Calu3 (cell line): Measurements from ENCODE around the gene KRTAP4-4. TPM values are rescaled to one million over a fixed set of nuclear protein-coding genes. Genes with fewer than 3 reads are reported as not detected.

Experiments used
- BruUV-seq: library from RNA; stranded (reverse); fragments of 400-500 nt; replicated peaks from 2 replicates; lab custom pipeline; 2021; lab: Mats Ljungman, UMichigan
- CTCF ChIA-PET: fragments of 300-600 bp; sonication (Branson Sonifier 250); formaldehyde crosslinking; loops from one replicate; lab custom pipeline; 2022; ENCODE audit warnings: antibody characterized with exemption; lab: Charles Lee
- DNase-seq: peaks from one replicate; pipeline ENCODE4 v3.0.0; 2022
- H3K27ac Mint-ChIP-seq: one replicate; pipeline ENCODE4 v1.8.0; 2022; ENCODE audit warnings: mixed read lengths; ENCODE audit not compliant: unreplicated experiment
- H3K27me3 Mint-ChIP-seq: one replicate; pipeline ENCODE4 v1.8.0; 2022; ENCODE audit warnings: mixed read lengths; ENCODE audit not compliant: unreplicated experiment
- H3K36me3 Mint-ChIP-seq: one replicate; pipeline ENCODE4 v1.8.0; 2022; ENCODE audit warnings: mild to moderate bottlenecking, moderate library complexity, mixed read lengths; ENCODE audit not compliant: insufficient read depth, unreplicated experiment
- H3K4me1 Mint-ChIP-seq: one replicate; pipeline ENCODE4 v1.8.0; 2022; ENCODE audit warnings: mild to moderate bottlenecking, low read depth, mixed read lengths; ENCODE audit not compliant: unreplicated experiment
- H3K4me3 Mint-ChIP-seq: one replicate; pipeline ENCODE4 v1.8.0; 2022; ENCODE audit warnings: mild to moderate bottlenecking, low read depth, moderate library complexity, mixed read lengths; ENCODE audit not compliant: unreplicated experiment
- H3K9me3 Mint-ChIP-seq: one replicate; pipeline ENCODE4 v1.8.0; 2022; ENCODE audit warnings: low read depth, mixed read lengths; ENCODE audit not compliant: unreplicated experiment
- intact Hi-C: fragments of 100-400 bp; cut with micrococcal nuclease; formaldehyde crosslinking; loops from one replicate; pipeline ENCODE4 v1.10.0; 2022; ENCODE audit not compliant: unreplicated experiment
- total RNA-seq: library from RNA; stranded (reverse); gene quantifications from 2 replicates; pipeline ENCODE4 v1.2.3, GENCODE V29; 2022
- TF ChIP-seq, protein P1 (sequence below): fragments of 200-600 bp; IDR thresholded peaks from one replicate; pipeline ENCODE4 v1.8.0; 2022; ENCODE audit warnings: antibody characterized with exemption; ENCODE audit not compliant: unreplicated experiment

Gene KRTAP4-4
- total RNA-seq, 1 experiment from 2014 or later = not detected

DNA sequence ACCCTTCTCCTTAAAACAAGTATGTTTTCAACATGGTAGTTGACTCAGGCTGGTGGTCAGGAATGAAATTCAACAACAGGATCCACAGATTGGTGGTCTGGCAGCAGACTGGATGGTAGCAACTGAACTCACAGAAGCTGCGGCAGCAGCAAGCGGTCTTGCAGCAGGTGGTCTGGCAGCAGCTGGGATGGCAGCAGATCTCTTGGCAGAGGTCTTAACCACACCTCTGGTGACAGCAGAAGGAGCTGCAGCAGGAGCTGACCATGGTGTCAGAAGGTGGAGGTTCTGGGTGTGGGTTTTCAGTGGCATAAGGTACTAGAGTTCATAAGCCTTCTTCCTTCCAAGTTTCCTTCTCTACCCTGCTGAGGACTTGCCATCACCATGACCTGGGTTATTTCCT lies 26.3 kb upstream of the KRTAP4-4 start:
- CTCF ChIA-PET = no interaction called here
- TF ChIP-seq, protein P1, sequence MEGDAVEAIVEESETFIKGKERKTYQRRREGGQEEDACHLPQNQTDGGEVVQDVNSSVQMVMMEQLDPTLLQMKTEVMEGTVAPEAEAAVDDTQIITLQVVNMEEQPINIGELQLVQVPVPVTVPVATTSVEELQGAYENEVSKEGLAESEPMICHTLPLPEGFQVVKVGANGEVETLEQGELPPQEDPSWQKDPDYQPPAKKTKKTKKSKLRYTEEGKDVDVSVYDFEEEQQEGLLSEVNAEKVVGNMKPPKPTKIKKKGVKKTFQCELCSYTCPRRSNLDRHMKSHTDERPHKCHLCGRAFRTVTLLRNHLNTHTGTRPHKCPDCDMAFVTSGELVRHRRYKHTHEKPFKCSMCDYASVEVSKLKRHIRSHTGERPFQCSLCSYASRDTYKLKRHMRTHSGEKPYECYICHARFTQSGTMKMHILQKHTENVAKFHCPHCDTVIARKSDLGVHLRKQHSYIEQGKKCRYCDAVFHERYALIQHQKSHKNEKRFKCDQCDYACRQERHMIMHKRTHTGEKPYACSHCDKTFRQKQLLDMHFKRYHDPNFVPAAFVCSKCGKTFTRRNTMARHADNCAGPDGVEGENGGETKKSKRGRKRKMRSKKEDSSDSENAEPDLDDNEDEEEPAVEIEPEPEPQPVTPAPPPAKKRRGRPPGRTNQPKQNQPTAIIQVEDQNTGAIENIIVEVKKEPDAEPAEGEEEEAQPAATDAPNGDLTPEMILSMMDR = no peak
- no TSS peak for BruUV-seq
- H3K4me3 Mint-ChIP-seq = no peak overlapping the region
- peaks cover 10% of the 10 kb centered on the region for H3K27me3 Mint-ChIP-seq
- no peak for DNase-seq
- H3K27ac Mint-ChIP-seq = no peak overlapping the region
- no peaks in the 10 kb centered on the region for H3K36me3 Mint-ChIP-seq
- peaks cover 18% of the 10 kb centered on the region for H3K4me1 Mint-ChIP-seq
- H3K9me3 Mint-ChIP-seq = no peaks in the 10 kb centered on the region
- intact Hi-C loops = no loop called here

DNA sequence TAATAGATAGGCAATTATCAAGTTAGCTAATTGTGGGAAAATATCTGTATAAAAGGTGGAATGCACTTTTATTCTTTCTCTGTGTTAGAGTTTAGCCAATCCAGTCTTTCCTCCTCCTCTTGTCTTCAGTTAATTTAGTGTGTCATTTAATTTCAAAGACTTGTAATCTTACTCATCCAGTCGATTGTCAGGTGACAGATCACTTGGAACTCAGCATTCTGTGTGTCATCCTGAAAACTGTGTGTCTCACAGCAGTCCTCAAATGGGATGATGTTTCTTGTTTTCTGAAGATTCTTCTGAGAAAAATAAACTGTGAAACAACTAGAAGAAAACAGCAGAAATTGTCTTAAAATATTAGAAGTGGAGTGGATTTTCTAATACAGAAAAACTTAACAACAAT lies 24.5 kb upstream of the KRTAP4-4 start:
- Mint-ChIP-seq H3K27ac (no peak overlapping the region), H3K4me1 (peaks cover 18% of the 10 kb centered on the region), H3K27me3 (peaks cover 2% of the 10 kb centered on the region), H3K4me3 (no peak overlapping the region), H3K9me3 (no peaks in the 10 kb centered on the region), H3K36me3 (no peaks in the 10 kb centered on the region)
- no TSS peak for BruUV-seq
- TF ChIP-seq, protein P1 = no peak
- CTCF ChIA-PET = interaction anchor here (1.1 kb wide), 1 partner anchor 29 kb away, joined by 4 read pairs; no protein-coding TSS in a partner anchor
- intact Hi-C loops = no loop called here
- no peak for DNase-seq

DNA sequence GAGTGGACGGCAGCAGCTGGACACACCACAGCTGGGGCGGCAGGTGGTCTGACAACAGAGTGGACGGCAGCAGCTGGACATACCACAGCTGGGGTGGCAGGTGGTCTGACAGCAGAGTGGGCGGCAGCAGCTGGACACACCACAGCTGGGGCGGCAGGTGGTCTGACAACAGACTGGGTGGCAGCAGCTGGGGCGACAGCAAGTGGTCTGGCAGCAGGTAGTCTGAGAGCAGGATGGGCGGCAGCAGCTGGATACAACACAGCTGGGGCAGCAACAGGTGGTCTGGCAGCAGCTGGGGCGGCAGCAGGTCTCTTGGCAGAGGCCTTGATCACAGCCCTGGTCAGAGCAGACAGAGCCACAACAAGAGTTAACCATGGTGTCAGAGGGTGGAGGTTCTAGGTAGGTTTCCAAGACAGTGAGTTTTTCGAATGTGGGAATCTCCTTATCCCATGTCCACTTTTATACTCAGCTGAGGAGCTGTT lies 24.0 kb upstream of the KRTAP4-4 start, which contains the start of gene KRTAP4-1:
Gene KRTAP4-1 (minus strand): TSS at position 432 of the 482 bp plus-strand sequence. CDS start 57 bp downstream, at position 375.
- H3K27ac Mint-ChIP-seq = no peak within 1 kb of the TSS
- DNase-seq = no peak
- no peaks in the 10 kb centered on the region for H3K9me3 Mint-ChIP-seq
- no TSS peak for BruUV-seq
- TF ChIP-seq, protein P1 = no peak
- CTCF ChIA-PET = no interaction called here
- no peak within 1 kb of the TSS for H3K4me3 Mint-ChIP-seq
- H3K36me3 Mint-ChIP-seq = no peaks in the 10 kb centered on the region
- no peaks in the 10 kb centered on the region for H3K27me3 Mint-ChIP-seq
- intact Hi-C loops = no loop called here
- peaks cover 22% of the 10 kb centered on the region for H3K4me1 Mint-ChIP-seq

DNA sequence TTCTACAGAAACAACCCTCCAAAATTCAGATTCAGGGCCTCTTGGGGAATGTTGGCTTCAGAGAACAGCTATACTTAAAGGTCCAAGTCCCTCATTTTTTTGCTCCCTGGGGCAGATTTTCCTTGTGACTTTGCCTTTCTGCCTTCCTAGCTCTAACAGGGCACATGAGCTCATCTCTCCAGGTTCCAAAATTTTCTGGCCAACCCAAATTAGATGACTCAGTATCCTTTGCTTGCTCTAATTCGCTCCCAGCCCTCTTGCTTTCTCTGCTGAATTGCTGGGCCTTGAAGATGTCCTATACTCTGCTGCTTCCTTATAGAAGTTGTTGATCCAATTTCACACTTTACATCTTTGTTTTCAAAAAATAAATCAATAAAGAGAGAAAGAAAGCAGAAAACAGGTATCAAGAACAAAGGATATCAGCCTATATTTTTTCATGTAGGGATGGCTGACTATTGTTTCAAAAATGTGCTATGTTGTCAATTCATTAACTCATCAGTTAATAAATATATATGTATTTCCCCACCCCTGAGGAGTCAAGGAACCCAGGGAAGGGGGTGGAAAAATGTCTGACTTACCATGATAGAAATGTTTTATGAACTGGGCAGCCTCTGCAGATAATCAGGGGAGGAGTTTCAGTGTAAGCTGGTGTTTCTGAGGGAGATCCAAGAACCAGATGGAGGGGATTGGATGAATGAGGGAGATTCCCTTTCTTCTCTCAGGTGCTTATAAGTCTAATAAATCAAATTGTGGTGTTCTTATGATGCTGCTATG lies 18.5 kb upstream of the KRTAP4-4 start:
- Mint-ChIP-seq H3K27ac (no peak overlapping the region), H3K4me1 (peaks cover 25% of the 10 kb centered on the region), H3K36me3 (no peaks in the 10 kb centered on the region), H3K9me3 (no peaks in the 10 kb centered on the region), H3K4me3 (no peak overlapping the region), H3K27me3 (no peaks in the 10 kb centered on the region)
- intact Hi-C loops = no loop called here
- TF ChIP-seq, protein P1 = no peak
- CTCF ChIA-PET = interaction anchor here (0.6 to 0.8 kb wide), 2 partner anchors 20 to 51 kb away, joined by 3 read pairs; no protein-coding TSS in a partner anchor
- BruUV-seq = no TSS peak
- DNase-seq = no peak
